K562 (cell line): ENCODE results near the gene COX4I2. TPM values are rescaled to one million over a fixed set of nuclear protein-coding genes. Genes with fewer than 3 reads are reported as not detected.

Experiments
- BRF1 ChIP-seq: IDR thresholded peaks from 3 replicates; pipeline ENCODE4 v1.6.1; 2011; ENCODE audit warnings: borderline replicate concordance, mild to moderate bottlenecking; ENCODE audit not compliant: insufficient read length; ENCODE audit errors: extremely low read depth
- CSDE1 ChIP-seq, 2 experiments: fragments of 450-650 bp; IDR thresholded peaks; 2 replicates each; pipeline ENCODE4 v1.6.1; 2016; ENCODE audit warnings: mild to moderate bottlenecking in 1 of 2
- MIER1 ChIP-seq: fragments of 450-650 bp; IDR thresholded peaks from 2 replicates; pipeline ENCODE4 v1.6.1; 2016; ENCODE audit warnings: antibody characterized with exemption, mild to moderate bottlenecking, low read depth
- NFIC ChIP-seq: fragments of 450-650 bp; IDR thresholded peaks from 2 replicates; pipeline ENCODE4 v1.6.1; 2017; ENCODE audit warnings: mild to moderate bottlenecking, inconsistent platforms
- PCBP2 ChIP-seq: fragments of 200-400 bp; formaldehyde crosslinking; IDR thresholded peaks from 2 replicates; pipeline ENCODE4 v1.6.1; 2018; ENCODE audit warnings: low read length, low read depth, mild to moderate bottlenecking, moderate library complexity; ENCODE audit not compliant: poor library complexity, severe bottlenecking
- SIN3A ChIP-seq, 2 experiments: fragments of 150-350 bp in 1 of 2; IDR thresholded peaks; 2 replicates each; pipeline ENCODE4 v1.6.1; 2011 to 2016; ENCODE audit warnings: borderline replicate concordance in 2 of 2, low read depth in 2 of 2, low read length in 2 of 2, mild to moderate bottlenecking in 2 of 2, moderate library complexity in 2 of 2; ENCODE audit not compliant: control insufficient read depth in 1 of 2
- SIX5 ChIP-seq, 2 experiments: IDR thresholded peaks; 2 replicates each; pipeline ENCODE4 v1.6.1; 2011; ENCODE audit warnings: low read length in 2 of 2, borderline replicate concordance in 1 of 2, low read depth in 1 of 2, mild to moderate bottlenecking in 1 of 2, moderate library complexity in 1 of 2; ENCODE audit not compliant: insufficient read depth in 1 of 2
- SMAD1 ChIP-seq: fragments of 150-350 bp; IDR thresholded peaks from 2 replicates; pipeline ENCODE4 v1.6.1; 2014; ENCODE audit warnings: low read length, low read depth; ENCODE audit not compliant: partially characterized antibody
- SRSF9 ChIP-seq: fragments of 200-400 bp; formaldehyde crosslinking; IDR thresholded peaks from 2 replicates; pipeline ENCODE4 v1.6.1; 2017; ENCODE audit warnings: low read depth, low read length, borderline replicate concordance
- TBL1XR1 ChIP-seq, 2 experiments: IDR thresholded peaks; 2 replicates each; pipeline ENCODE4 v1.6.1; 2012; ENCODE audit warnings: improper control_type of control experiment in 2 of 2, low read length in 2 of 2, mild to moderate bottlenecking in 1 of 2
- ZBTB12 ChIP-seq: fragments of 250-450 bp; sonication (Bioruptor Pico); IDR thresholded peaks from 2 replicates; pipeline ENCODE4 v1.4.0; 2020
- ZNF174 ChIP-seq: fragments of 250-450 bp; sonication (Bioruptor Pico); IDR thresholded peaks from 2 replicates; pipeline ENCODE4 v1.4.0; 2020; ENCODE audit warnings: mild to moderate bottlenecking
- ZNF384 ChIP-seq: IDR thresholded peaks from 2 replicates; pipeline ENCODE4 v1.6.1; 2012; ENCODE audit warnings: low read depth, low read length, improper control_type of control experiment
- ZNF445 ChIP-seq: fragments of 250-450 bp; sonication (Bioruptor Pico); IDR thresholded peaks from 2 replicates; pipeline ENCODE4 v1.4.0; 2020; ENCODE audit warnings: low read depth, mild to moderate bottlenecking, moderate library complexity
- ZNF766 ChIP-seq: fragments of 200-800 bp; sonication (Bioruptor generic); conservative IDR thresholded peaks from 2 replicates; pipeline ENCODE4 v1.6.1; 2016; ENCODE audit warnings: missing genetic modification characterization, missing compliant biosample characterization
- polyA plus RNA-seq, 8 experiments: library from polyadenylated mRNA; depleted of rRNA in 4 of 8; stranded (reverse) in 5 of 8; unstranded in 3 of 8; fragments of >200 nt; fragmentation: Nextera tagmentation in 2 of 8; fragmentation: Illumina TruSeq in 1 of 8; extraction: Ambion mirVana in 2 of 8; extraction: Trizol in 1 of 8; gene quantifications; 2 replicates each; pipeline versions ENCODE4 v1.2.1 to v1.2.3, GENCODE V29; 2011 to 2014; ENCODE audit warnings: inconsistent platforms in 1 of 8, missing spikeins in 1 of 8
- total RNA-seq, 7 experiments: library from RNA; depleted of rRNA in 6 of 7; stranded (reverse); fragments of >200 nt in 6 of 7; fragmentation: Illumina TruSeq in 2 of 7; extraction: Trizol in 2 of 7; gene quantifications; 2 replicates each; pipeline versions ENCODE4 v1.2.1 to v1.2.3, GENCODE V29; 2011 to 2021; ENCODE audit warnings: low replicate concordance in 1 of 7
- TF ChIP-seq, protein P1 (sequence below): fragments of 450-650 bp; formaldehyde crosslinking; conservative IDR thresholded peaks from 2 replicates; pipeline ENCODE4 v1.4.0; 2022; ENCODE audit warnings: mild to moderate bottlenecking, missing genetic modification characterization
- TF ChIP-seq, protein P2 (sequence below): sonication (generic); formaldehyde crosslinking; IDR thresholded peaks from 2 replicates; pipeline ENCODE4 v1.8.0; 2022; ENCODE audit warnings: mild to moderate bottlenecking, missing genetic modification reagents
- TF ChIP-seq, protein P3 (sequence below): sonication (generic); formaldehyde crosslinking; IDR thresholded peaks from 2 replicates; pipeline ENCODE4 v1.8.0; 2023; ENCODE audit warnings: mild to moderate bottlenecking, missing genetic modification reagents

COX4I2 gene
- total and polyA plus RNA-seq, 9 of the 15 experiments (the other 6 are each of a cell fraction or from before 2014, with no cell fraction given): not detected

DNA sequence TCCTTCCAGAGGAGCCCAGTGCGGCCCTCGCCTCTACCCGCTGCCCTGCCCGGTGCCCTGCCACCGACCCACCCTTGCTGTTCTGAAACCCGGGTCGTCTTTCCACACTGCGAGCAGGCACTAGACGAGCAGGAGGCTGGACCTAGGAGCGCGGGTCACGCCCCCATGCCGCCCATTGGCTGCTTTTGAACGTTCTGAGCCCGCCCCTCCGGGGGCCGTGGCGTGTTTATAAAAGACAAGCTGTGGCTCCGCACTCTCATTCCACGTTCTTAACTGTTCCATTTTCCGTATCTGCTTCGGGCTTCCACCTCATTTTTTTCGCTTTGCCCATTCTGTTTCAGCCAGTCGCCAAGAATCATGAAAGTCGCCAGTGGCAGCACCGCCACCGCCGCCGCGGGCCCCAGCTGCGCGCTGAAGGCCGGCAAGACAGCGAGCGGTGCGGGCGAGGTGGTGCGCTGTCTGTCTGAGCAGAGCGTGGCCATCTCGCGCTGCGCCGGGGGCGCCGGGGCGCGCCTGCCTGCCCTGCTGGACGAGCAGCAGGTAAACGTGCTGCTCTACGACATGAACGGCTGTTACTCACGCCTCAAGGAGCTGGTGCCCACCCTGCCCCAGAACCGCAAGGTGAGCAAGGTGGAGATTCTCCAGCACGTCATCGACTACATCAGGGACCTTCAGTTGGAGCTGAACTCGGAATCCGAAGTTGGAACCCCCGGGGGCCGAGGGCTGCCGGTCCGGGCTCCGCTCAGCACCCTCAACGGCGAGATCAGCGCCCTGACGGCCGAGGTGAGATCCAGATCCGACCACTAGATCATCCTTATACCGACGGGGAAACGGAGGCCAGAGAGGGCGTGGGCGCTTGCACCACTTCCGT is 32.4 kb upstream of the COX4I2 start, which contains the start of gene ID1 (continued):
- TF ChIP-seq ZNF384 (peak; percentile 84), SRSF9 (no peak), ZBTB12 (no peak), SMAD1 (peak; percentile 98), BRF1 (no peak), SIX5 (IDR thresholded peaks at IDR 0.05; ENCODE audit: borderline replicate concordance in 1 of 2, insufficient read depth in 1 of 2, low read depth in 1 of 2, low read length in 2 of 2) (no peak), ZNF766 (0 out of 2 replicates have a peak, but pooled peaks have one; percentile 23), ZNF174 (CRISPR knock-in tag) (no peak), NFIC (peak; percentile 78), TBL1XR1 (IDR thresholded peaks at IDR 0.05; ENCODE audit: low read length in 2 of 2) (peak in 1 of 2 experiments; percentile 64; a peak in 1 of 4 replicates), ZNF445 (CRISPR knock-in tag) (no peak), CSDE1 (IDR thresholded peaks at IDR 0.05) (peak in 1 of 2 experiments; percentile 76; a peak in 2 of 4 replicates), PCBP2 (no peak), SIN3A (IDR thresholded peaks at IDR 0.05; ENCODE audit: borderline replicate concordance in 2 of 2, control insufficient read depth in 1 of 2, low read depth in 2 of 2, low read length in 2 of 2) (peak; percentile 60 to 90; a peak in 3 of 4 replicates), MIER1 (no peak)
- TF ChIP-seq, protein P1, sequence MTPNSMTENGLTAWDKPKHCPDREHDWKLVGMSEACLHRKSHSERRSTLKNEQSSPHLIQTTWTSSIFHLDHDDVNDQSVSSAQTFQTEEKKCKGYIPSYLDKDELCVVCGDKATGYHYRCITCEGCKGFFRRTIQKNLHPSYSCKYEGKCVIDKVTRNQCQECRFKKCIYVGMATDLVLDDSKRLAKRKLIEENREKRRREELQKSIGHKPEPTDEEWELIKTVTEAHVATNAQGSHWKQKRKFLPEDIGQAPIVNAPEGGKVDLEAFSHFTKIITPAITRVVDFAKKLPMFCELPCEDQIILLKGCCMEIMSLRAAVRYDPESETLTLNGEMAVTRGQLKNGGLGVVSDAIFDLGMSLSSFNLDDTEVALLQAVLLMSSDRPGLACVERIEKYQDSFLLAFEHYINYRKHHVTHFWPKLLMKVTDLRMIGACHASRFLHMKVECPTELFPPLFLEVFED (CRISPR knock-in tag): no peak
- TF ChIP-seq, protein P2, sequence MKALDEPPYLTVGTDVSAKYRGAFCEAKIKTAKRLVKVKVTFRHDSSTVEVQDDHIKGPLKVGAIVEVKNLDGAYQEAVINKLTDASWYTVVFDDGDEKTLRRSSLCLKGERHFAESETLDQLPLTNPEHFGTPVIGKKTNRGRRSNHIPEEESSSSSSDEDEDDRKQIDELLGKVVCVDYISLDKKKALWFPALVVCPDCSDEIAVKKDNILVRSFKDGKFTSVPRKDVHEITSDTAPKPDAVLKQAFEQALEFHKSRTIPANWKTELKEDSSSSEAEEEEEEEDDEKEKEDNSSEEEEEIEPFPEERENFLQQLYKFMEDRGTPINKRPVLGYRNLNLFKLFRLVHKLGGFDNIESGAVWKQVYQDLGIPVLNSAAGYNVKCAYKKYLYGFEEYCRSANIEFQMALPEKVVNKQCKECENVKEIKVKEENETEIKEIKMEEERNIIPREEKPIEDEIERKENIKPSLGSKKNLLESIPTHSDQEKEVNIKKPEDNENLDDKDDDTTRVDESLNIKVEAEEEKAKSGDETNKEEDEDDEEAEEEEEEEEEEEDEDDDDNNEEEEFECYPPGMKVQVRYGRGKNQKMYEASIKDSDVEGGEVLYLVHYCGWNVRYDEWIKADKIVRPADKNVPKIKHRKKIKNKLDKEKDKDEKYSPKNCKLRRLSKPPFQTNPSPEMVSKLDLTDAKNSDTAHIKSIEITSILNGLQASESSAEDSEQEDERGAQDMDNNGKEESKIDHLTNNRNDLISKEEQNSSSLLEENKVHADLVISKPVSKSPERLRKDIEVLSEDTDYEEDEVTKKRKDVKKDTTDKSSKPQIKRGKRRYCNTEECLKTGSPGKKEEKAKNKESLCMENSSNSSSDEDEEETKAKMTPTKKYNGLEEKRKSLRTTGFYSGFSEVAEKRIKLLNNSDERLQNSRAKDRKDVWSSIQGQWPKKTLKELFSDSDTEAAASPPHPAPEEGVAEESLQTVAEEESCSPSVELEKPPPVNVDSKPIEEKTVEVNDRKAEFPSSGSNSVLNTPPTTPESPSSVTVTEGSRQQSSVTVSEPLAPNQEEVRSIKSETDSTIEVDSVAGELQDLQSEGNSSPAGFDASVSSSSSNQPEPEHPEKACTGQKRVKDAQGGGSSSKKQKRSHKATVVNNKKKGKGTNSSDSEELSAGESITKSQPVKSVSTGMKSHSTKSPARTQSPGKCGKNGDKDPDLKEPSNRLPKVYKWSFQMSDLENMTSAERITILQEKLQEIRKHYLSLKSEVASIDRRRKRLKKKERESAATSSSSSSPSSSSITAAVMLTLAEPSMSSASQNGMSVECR (CRISPR knock-in tag): peak; percentile 90
- TF ChIP-seq, protein P3, sequence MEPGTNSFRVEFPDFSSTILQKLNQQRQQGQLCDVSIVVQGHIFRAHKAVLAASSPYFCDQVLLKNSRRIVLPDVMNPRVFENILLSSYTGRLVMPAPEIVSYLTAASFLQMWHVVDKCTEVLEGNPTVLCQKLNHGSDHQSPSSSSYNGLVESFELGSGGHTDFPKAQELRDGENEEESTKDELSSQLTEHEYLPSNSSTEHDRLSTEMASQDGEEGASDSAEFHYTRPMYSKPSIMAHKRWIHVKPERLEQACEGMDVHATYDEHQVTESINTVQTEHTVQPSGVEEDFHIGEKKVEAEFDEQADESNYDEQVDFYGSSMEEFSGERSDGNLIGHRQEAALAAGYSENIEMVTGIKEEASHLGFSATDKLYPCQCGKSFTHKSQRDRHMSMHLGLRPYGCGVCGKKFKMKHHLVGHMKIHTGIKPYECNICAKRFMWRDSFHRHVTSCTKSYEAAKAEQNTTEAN (CRISPR knock-in tag): no peak; the same call in 1 of the 2 replicates
